HEK293T (cell line): ENCODE data around the gene PSMB3.

Experiments
- BHLHE40 ChIP-seq: fragments of 450-650 bp; IDR thresholded peaks from 2 replicates; pipeline ENCODE4 v1.6.1; 2016; ENCODE audit warnings: mild to moderate bottlenecking, moderate library complexity, borderline replicate concordance
- CTBP1 ChIP-seq: fragments of 450-650 bp; IDR thresholded peaks from 2 replicates; pipeline ENCODE4 v1.6.1; 2016; ENCODE audit warnings: borderline replicate concordance
- ELF4 ChIP-seq: fragments of 450-650 bp; IDR thresholded peaks from 2 replicates; pipeline ENCODE4 v1.6.1; 2017; ENCODE audit warnings: antibody characterized with exemption
- FOXM1 ChIP-seq: fragments of 450-650 bp; IDR thresholded peaks from 2 replicates; pipeline ENCODE4 v1.6.1; 2017; ENCODE audit warnings: mild to moderate bottlenecking, borderline replicate concordance
- NFRKB ChIP-seq: fragments of 450-650 bp; IDR thresholded peaks from 2 replicates; pipeline ENCODE4 v1.6.1; 2016; ENCODE audit warnings: mild to moderate bottlenecking, moderate library complexity
- SP1 ChIP-seq: fragments of 450-650 bp; IDR thresholded peaks from 2 replicates; pipeline ENCODE4 v1.6.1; 2017
- SUZ12 ChIP-seq: fragments of 450-650 bp; IDR thresholded peaks from 2 replicates; pipeline ENCODE4 v1.6.1; 2016; ENCODE audit warnings: mild to moderate bottlenecking
- ZNF384 ChIP-seq: fragments of 450-650 bp; IDR thresholded peaks from 2 replicates; pipeline ENCODE4 v1.6.1; 2016
- TF ChIP-seq, protein P1 (sequence below): fragments of 450-650 bp; IDR thresholded peaks from 2 replicates; pipeline ENCODE4 v1.6.1; 2016

DNA sequence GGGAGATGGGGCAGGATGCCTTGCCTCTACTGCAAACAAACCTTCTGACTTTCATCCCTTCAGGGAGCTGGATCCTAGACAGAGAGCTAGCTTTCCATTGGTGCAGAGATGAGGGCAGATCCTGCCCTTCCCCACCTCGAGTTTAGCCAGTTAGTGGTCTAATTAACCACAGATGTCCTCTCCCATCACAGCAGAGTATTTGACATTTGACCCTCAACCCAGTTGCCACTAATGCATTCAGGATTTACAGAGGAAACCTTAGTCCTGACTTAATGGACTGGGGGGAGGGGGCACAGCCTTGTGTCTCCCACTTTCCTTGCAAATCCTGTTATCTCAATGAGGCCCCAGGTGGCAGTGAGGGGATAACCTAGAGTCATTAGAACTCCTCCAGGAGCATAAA lies 36.6 kb downstream of the PSMB3 start:
- no peak for TF ChIP-seq SP1
- TF ChIP-seq FOXM1: no peak
- TF ChIP-seq BHLHE40: no peak
- no peak for TF ChIP-seq CTBP1
- TF ChIP-seq ZNF384: no peak
- TF ChIP-seq NFRKB: no peak
- TF ChIP-seq, protein P1, sequence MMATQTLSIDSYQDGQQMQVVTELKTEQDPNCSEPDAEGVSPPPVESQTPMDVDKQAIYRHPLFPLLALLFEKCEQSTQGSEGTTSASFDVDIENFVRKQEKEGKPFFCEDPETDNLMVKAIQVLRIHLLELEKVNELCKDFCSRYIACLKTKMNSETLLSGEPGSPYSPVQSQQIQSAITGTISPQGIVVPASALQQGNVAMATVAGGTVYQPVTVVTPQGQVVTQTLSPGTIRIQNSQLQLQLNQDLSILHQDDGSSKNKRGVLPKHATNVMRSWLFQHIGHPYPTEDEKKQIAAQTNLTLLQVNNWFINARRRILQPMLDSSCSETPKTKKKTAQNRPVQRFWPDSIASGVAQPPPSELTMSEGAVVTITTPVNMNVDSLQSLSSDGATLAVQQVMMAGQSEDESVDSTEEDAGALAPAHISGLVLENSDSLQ: no peak
- TF ChIP-seq SUZ12: no peak
- TF ChIP-seq ELF4: no peak
